ENCODE data around the gene PLK4. TPM values are rescaled to one million over a fixed set of nuclear protein-coding genes. Genes with fewer than 3 reads are reported as not detected.

The PLK4 gene
- total RNA-seq: 10 to 100 TPM; 14.1 to 19.5 (median 16.6) TPM

DNA sequence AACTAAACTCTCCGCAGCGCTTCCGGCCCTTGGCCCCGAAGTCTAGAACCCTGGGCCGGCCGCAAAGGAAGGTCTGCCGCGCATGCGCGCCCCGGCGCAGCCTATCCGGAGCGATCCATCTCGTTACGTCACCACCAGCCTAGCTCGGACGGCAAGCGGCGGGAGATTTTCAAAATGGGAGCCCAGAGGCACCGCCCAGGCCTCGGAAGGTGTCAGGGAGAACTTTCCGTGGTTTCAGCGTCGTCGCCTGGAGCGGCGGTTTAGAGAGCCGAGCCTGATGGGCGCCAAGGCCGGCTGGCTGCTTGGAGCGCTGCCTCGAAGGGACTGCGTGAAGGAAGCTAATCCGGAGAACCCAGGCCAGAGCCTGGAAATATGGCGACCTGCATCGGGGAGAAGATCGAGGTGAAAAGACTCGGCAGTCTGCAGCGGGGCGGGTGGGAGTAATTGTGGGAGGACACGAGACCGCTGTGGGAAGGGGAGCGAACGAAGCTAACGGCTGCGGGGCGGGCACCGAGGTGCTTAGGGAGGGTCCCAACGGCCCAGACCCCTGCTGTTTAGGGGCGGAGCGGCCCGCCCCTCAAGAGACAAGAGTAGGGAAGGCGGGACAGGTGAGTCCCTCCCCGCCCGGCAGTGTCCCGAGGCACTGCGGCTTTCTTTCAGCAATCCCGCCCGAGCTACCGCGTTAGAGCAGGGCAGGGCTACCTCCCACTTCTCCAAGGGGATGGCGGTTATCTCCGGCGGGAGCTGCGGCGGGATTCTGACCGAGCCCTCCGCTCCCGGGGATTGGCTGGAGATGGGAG is at the start of gene PLK4:
PLK4 (plus strand) TSS at position 131 of the 800 bp plus-strand sequence; CDS start at position 373, 242 bp downstream.
- no peaks in the 10 kb centered on the region for H3K9me3 Mint-ChIP-seq
- DNase-seq (peak; percentile 91), ATAC-seq (peak; percentile 95 to 97)
- H3K36me3 Mint-ChIP-seq (ENCODE audit: insufficient read depth): peaks cover 3% of the 10 kb centered on the region
- H3K27me3 Mint-ChIP-seq (ENCODE audit: low read depth): no peaks in the 10 kb centered on the region
- H3K4me3 Mint-ChIP-seq: peak within 1 kb of the TSS; percentile 99
- H3K4me1 Mint-ChIP-seq (ENCODE audit: low read depth): peaks cover 19% of the 10 kb centered on the region

DNA sequence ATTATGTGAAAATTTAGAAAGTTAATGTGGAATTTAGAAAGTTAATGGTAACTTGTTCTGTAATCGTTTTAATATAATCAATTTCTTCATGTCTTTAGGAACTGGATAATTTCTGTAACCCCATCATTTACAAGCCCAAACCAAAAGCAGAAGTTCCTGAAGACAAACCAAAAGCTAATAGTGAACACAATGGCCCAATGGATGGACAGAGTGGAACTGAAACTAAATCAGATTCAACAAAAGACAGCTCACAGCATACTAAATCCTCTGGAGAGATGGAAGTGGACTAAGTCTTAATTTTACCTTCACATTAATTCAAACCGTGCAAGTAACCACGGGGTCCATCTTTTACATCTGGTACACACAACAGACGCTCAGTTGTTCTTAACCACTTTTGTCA is 48.1 kb upstream of the PLK4 start:
- H3K4me1 Mint-ChIP-seq (ENCODE audit: low read depth): no peaks in the 10 kb centered on the region
- ATAC-seq: no peak
- no peak overlapping the region for H3K4me3 Mint-ChIP-seq
- H3K36me3 Mint-ChIP-seq (ENCODE audit: insufficient read depth): no peaks in the 10 kb centered on the region
- no peak for DNase-seq
- no peaks in the 10 kb centered on the region for H3K27me3 Mint-ChIP-seq (ENCODE audit: low read depth)
- no peaks in the 10 kb centered on the region for H3K9me3 Mint-ChIP-seq

DNA sequence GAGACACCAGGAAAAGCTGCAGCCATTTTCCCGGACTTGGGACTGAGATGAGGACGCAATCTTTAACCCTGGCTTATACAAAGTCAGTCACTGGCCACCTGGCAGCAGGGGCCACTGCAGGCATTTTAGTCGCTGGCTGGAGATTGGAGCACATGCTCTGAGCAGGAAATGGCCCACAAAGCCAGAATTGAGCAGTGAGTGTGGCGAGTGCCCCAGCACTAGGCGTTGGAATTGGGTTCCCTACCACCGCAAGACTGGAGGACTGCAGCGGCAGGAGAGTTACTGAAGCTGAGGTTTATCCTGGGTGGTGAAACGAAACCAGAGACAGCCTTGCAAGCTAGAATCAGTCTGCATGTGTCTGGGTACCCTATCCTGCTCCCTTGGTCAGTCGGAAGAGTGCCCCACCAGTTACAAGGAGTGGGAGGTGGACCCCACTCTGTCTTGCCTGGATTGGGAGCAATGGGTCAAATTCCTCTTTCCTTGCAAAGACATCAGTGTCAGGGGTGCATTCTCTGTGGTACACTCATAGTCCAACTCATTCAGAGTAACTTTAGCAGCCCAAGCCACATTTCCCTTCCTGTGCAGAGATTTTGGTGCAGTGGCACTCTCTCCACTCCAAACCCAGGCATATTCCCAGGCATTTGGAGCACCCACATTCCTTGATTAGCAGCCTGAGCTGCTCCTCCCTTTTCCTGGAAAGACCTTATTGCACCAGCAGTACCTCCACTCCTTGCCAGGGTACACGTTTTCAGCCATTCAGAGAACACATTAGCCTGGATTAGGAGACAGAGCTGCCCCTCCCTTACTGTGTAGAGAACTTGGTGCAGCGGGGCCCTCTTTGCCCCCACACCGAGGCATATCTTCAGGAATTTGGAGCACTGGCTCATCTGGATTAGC is 36.7 kb upstream of the PLK4 start:
- no peaks in the 10 kb centered on the region for H3K27me3 Mint-ChIP-seq (ENCODE audit: low read depth)
- H3K4me3 Mint-ChIP-seq: no peak overlapping the region
- no peaks in the 10 kb centered on the region for H3K4me1 Mint-ChIP-seq (ENCODE audit: low read depth)
- H3K9me3 Mint-ChIP-seq: peaks cover 26% of the 10 kb centered on the region
- peaks cover 26% of the 10 kb centered on the region for H3K36me3 Mint-ChIP-seq (ENCODE audit: insufficient read depth)
- ATAC-seq: no peak
- DNase-seq: no peak

DNA sequence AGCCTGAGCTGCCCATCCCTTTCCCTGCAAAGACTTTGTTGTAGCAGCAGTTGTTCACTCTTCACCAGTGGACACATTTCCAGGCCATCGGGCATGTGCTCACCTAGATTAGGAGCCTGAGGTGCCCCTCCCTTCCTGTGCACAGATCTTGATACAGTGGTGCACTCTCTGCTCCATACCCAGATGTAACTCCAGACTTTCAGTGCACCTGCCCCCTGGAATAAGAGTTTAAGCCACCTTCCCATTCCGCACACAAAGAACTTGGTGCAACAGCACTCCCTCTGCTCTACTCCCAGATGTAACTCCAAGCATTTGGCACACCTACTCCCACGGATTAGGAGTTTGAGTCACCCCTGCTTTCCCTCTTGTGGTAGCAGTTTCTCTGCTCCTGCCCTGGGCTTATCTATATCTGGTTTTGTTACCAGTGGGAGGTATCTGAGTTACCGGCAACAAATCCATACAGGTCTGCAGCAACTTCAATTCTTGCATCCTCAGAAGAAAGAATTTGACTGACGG is 36.0 kb upstream of the PLK4 start:
- H3K4me1 Mint-ChIP-seq (ENCODE audit: low read depth): no peaks in the 10 kb centered on the region
- H3K9me3 Mint-ChIP-seq: peaks cover 31% of the 10 kb centered on the region
- DNase-seq (no peak), ATAC-seq (no peak)
- H3K36me3 Mint-ChIP-seq (ENCODE audit: insufficient read depth): peaks cover 29% of the 10 kb centered on the region
- no peak overlapping the region for H3K4me3 Mint-ChIP-seq
- H3K27me3 Mint-ChIP-seq (ENCODE audit: low read depth): no peaks in the 10 kb centered on the region

DNA sequence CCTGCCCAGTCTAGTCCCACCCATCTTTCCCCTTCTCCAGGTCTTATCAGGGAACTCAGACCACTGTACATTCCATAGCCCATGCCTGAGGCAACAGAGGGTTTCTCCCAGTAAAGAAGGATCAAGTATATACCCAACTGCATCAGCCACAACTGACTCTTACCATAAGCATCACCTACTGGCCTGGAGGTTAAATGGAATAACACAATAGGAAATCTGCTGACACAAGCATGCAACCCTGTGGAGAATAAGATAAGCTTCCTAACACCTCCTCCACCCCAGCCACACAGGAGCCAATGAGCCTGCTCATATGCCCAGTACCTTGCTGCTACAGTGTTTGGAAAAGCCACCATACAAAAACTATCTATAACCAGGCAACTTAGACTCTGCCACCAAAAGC is 34.6 kb upstream of the PLK4 start:
- ATAC-seq: no peak
- Mint-ChIP-seq H3K9me3 (peaks cover 44% of the 10 kb centered on the region), H3K36me3 (ENCODE audit: insufficient read depth) (peaks cover 37% of the 10 kb centered on the region), H3K27me3 (ENCODE audit: low read depth) (no peaks in the 10 kb centered on the region), H3K4me3 (no peak overlapping the region), H3K4me1 (ENCODE audit: low read depth) (no peaks in the 10 kb centered on the region)
- DNase-seq: no peak

DNA sequence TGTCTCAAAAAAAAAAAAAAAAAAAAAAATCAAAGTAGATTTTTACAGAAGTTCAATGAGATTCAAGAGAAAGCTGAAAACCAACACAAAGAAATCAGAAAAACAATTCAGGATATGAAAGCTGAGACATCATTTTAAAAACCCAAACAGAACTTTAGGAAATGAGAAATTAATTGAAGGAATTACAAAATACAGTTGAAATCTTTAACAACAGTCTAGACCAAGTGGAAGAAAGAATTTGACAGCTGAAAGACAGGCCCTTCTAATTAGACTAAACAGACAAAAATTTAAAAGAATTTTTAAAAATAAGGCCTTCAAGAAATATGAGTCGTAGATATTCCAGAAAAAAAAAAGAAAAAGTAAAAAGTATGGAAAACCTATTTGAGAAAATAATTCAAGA is 33.9 kb upstream of the PLK4 start:
- ATAC-seq (no peak), DNase-seq (no peak)
- Mint-ChIP-seq H3K4me3 (no peak overlapping the region), H3K36me3 (ENCODE audit: insufficient read depth) (peaks cover 41% of the 10 kb centered on the region), H3K4me1 (ENCODE audit: low read depth) (no peaks in the 10 kb centered on the region), H3K9me3 (peaks cover 50% of the 10 kb centered on the region), H3K27me3 (ENCODE audit: low read depth) (no peaks in the 10 kb centered on the region)

DNA sequence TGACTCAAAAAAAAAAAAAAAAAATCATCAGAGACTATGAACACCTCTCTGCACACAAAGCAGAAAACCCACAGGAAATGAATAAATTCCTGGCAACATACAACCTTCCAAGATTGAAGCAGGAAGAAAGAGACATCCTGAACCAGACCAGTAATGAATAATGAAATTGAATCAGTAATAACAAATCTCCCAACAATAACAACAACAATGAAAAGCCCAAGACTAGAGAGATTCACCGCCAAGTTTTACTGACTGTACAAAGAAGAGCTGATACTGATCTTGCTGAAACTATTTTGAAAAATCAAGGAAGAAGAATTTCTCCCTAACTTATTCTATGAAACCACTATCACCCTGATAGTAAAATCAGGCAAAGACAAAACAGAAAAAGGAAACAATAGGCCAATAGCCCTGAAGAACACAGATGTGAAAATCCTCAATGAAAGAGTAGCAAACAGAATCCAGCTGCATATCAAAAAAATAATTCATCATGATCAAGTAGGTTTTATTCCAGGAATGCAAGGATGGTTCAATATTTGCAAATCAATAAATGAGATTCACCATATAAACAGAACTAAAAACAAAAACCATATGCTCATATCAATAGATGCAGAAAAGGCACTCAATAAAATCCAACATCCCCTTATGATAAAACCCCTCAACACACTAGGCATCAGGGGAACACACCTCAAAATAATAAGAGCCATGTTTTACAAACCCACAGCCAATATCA is 31.0 kb upstream of the PLK4 start:
- peaks cover 35% of the 10 kb centered on the region for H3K36me3 Mint-ChIP-seq (ENCODE audit: insufficient read depth)
- H3K9me3 Mint-ChIP-seq: peaks cover 61% of the 10 kb centered on the region
- no peak overlapping the region for H3K4me3 Mint-ChIP-seq
- no peaks in the 10 kb centered on the region for H3K4me1 Mint-ChIP-seq (ENCODE audit: low read depth)
- ATAC-seq (no peak), DNase-seq (no peak)
- H3K27me3 Mint-ChIP-seq (ENCODE audit: low read depth): no peaks in the 10 kb centered on the region

DNA sequence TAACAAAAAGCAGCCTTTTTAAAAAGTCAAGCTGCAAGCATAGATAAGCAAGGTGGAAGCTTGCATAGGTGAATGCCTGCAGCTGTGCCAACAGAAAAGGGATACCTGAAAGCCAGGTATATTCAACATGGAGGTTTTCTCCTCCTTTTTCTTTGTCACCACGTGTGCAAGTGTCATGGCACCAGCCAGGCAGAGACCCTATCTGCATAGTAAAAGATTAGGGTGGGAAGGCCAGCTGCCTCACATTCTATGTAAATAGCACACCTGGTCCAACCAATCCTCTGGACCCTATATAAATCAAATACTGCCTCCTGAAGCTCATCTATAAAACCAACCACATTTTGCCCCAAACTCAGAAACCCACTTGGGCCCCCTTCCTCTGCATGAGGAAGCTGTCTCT is 28.0 kb upstream of the PLK4 start:
- H3K27me3 Mint-ChIP-seq (ENCODE audit: low read depth): no peaks in the 10 kb centered on the region
- DNase-seq: no peak
- no peaks in the 10 kb centered on the region for H3K4me1 Mint-ChIP-seq (ENCODE audit: low read depth)
- no peak for ATAC-seq
- peaks cover 31% of the 10 kb centered on the region for H3K36me3 Mint-ChIP-seq (ENCODE audit: insufficient read depth)
- peaks cover 51% of the 10 kb centered on the region for H3K9me3 Mint-ChIP-seq
- no peak overlapping the region for H3K4me3 Mint-ChIP-seq

DNA sequence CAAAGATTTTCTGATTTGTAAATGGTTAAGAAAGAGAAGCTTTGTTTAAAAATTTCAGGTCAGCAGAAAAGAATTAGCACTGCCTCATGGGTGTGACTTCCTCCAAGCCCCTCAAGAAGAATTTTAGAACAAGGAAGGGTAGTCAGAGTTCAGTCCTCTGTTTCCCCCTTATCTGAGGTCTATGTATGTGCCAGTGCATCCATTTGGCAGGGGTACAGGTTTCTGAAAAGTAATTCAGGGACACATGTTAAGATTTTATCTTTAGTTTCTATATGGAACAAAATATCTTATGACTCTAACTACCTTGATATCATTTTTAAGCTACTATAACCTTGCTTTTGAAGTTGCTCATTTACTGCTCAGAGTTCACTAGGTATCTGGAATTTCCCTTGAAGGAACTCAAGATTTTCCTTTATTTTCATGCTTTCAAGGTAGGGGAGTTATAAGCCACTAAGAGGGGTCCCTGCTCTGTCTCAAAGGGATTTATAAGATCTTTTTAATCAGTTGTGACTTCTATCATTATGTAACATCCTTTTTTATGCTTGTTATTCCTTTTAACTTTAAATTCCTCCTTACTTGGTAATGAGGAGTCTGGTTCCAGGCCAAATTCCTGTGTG is 24.4 kb upstream of the PLK4 start:
- Mint-ChIP-seq H3K4me3 (no peak overlapping the region), H3K4me1 (ENCODE audit: low read depth) (no peaks in the 10 kb centered on the region), H3K27me3 (ENCODE audit: low read depth) (peaks cover 2% of the 10 kb centered on the region), H3K9me3 (peaks cover 50% of the 10 kb centered on the region), H3K36me3 (ENCODE audit: insufficient read depth) (peaks cover 30% of the 10 kb centered on the region)
- ATAC-seq (no peak), DNase-seq (no peak)

DNA sequence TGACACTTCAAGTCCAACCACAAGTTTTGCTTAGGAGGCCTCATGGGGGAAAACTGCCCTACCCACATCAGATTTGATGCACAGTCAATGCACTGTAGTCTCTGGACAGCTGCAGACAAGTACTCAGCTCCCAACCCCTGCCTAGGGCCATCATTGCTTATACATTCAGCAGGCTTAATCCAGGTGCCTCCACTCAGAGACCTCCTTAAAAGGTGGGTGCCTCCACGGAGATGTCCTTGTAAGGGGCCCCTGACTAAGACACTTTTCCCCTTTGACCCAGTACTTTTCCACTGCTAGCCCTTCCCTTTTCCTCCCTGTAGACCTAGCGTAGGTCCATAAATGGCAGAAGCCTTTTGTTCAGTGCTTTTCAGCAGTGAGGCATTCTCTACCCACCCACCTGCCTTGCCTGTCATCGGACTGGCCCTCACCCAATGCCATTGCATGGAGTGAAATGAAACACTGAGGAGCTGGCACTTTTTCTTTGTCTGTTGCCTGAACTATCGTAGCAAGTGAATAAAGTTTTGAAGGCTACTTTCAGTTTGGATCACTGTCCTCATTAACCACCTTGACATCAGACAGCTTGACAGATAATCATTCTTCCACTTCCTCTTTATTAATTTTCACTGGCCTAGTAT is 23.8 kb upstream of the PLK4 start:
- DNase-seq: no peak
- H3K4me3 Mint-ChIP-seq: no peak overlapping the region
- no peak for ATAC-seq
- H3K36me3 Mint-ChIP-seq (ENCODE audit: insufficient read depth): peaks cover 25% of the 10 kb centered on the region
- peaks cover 44% of the 10 kb centered on the region for H3K9me3 Mint-ChIP-seq
- no peaks in the 10 kb centered on the region for H3K4me1 Mint-ChIP-seq (ENCODE audit: low read depth)
- H3K27me3 Mint-ChIP-seq (ENCODE audit: low read depth): peaks cover 2% of the 10 kb centered on the region

DNA sequence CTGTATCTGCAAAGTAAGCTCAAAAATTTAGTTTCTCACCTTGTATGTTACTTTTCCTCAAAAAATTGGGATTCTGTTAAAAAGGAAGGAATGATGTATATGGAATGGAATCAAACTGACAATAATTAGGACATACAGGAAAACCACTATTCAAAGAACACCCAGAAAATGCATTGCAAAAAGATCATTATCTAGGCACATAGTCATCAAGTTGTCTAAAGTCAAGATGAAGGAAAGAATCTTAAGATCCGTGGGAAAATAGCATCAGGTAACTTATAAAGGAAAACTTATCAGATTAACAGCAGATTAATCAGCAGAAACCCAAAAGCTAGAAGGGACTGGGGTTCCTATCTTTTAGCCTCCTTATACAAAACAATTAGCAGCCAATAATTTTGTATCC is 23.1 kb upstream of the PLK4 start:
- Mint-ChIP-seq H3K4me3 (no peak overlapping the region), H3K9me3 (peaks cover 40% of the 10 kb centered on the region), H3K4me1 (ENCODE audit: low read depth) (no peaks in the 10 kb centered on the region), H3K27me3 (ENCODE audit: low read depth) (peaks cover 2% of the 10 kb centered on the region), H3K36me3 (ENCODE audit: insufficient read depth) (peaks cover 23% of the 10 kb centered on the region)
- DNase-seq: no peak
- no peak for ATAC-seq

DNA sequence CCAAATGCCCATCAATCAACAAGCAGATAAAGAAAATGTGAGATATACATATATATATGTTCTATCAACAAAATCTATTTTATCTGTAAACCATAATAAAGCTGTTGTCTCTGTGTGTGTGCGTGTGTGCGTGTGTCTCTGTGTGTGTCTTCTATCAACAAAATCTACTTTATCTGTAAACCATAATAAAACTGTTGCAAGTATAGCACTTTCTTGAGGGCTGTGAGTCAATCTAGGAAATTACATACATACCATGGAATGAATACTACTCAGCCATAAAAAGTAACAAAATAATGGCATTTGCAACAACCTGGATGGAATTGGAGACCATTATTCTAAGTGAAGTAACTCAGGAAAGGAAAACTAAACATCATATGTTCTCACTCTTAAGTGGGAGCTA is 12.5 kb upstream of the PLK4 start:
- Mint-ChIP-seq H3K4me3 (no peak overlapping the region), H3K36me3 (ENCODE audit: insufficient read depth) (peaks cover 3% of the 10 kb centered on the region), H3K27me3 (ENCODE audit: low read depth) (no peaks in the 10 kb centered on the region), H3K9me3 (peaks cover 4% of the 10 kb centered on the region), H3K4me1 (ENCODE audit: low read depth) (no peaks in the 10 kb centered on the region)
- DNase-seq (no peak), ATAC-seq (no peak)

DNA sequence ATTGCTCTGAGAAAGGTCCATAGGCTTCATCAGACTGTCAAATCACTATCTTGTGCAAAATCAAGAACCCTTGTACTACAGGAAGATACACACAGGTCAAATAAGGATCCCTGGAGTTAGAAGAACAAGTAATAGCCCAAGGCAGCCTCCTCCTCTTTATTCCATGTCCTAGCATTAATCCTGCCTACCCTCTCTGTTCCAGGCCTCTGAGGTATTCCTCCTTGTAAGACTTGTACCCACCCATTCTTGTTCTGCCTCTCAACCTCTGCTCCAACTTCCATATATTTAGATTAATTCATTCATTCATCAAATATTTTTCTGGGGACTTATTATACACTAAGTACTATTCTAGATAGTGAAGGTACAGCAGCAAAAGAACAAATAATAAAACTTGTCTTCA is 10.4 kb upstream of the PLK4 start:
- H3K27me3 Mint-ChIP-seq (ENCODE audit: low read depth): no peaks in the 10 kb centered on the region
- no peaks in the 10 kb centered on the region for H3K9me3 Mint-ChIP-seq
- H3K4me3 Mint-ChIP-seq: no peak overlapping the region
- no peak for DNase-seq
- ATAC-seq: no peak
- H3K36me3 Mint-ChIP-seq (ENCODE audit: insufficient read depth): peaks cover under 1% of the 10 kb centered on the region
- H3K4me1 Mint-ChIP-seq (ENCODE audit: low read depth): no peaks in the 10 kb centered on the region

Data from activated T-cell treated with anti-CD3 and anti-CD28 coated beads, Interleukin-2, amount 50 U/mL, for 4 hours (primary cell).